ENCODE measurements around the gene CDCP2.

CDCP2 gene

DNA sequence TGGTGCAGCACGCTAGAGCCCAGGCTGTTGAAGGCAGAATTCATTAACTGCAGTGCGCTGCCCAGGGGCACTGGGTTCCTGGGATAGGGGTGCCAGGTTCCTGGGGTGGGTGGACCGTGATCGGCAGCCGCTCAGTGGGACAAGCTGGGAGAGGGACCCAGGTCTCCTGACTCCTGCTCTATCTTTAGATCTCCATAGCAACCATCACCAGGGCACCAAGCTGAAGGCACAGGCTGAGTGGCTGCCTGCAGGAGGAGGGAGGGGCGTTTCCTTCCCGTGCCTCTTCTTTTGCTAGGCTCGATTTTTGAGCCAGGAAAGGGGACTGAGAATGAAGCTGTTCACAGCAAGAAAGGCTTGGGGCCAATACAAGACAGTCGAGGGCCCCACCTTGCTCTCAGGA is 20.9 kb upstream of the CDCP2 start:
- DNase-seq (ENCODE audit: low spot score), result no peak
- TF ChIP-seq, protein P1, sequence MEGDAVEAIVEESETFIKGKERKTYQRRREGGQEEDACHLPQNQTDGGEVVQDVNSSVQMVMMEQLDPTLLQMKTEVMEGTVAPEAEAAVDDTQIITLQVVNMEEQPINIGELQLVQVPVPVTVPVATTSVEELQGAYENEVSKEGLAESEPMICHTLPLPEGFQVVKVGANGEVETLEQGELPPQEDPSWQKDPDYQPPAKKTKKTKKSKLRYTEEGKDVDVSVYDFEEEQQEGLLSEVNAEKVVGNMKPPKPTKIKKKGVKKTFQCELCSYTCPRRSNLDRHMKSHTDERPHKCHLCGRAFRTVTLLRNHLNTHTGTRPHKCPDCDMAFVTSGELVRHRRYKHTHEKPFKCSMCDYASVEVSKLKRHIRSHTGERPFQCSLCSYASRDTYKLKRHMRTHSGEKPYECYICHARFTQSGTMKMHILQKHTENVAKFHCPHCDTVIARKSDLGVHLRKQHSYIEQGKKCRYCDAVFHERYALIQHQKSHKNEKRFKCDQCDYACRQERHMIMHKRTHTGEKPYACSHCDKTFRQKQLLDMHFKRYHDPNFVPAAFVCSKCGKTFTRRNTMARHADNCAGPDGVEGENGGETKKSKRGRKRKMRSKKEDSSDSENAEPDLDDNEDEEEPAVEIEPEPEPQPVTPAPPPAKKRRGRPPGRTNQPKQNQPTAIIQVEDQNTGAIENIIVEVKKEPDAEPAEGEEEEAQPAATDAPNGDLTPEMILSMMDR (IDR thresholded peaks at IDR 0.05; ENCODE audit: extremely low read depth, missing control alignments), result no peak

DNA sequence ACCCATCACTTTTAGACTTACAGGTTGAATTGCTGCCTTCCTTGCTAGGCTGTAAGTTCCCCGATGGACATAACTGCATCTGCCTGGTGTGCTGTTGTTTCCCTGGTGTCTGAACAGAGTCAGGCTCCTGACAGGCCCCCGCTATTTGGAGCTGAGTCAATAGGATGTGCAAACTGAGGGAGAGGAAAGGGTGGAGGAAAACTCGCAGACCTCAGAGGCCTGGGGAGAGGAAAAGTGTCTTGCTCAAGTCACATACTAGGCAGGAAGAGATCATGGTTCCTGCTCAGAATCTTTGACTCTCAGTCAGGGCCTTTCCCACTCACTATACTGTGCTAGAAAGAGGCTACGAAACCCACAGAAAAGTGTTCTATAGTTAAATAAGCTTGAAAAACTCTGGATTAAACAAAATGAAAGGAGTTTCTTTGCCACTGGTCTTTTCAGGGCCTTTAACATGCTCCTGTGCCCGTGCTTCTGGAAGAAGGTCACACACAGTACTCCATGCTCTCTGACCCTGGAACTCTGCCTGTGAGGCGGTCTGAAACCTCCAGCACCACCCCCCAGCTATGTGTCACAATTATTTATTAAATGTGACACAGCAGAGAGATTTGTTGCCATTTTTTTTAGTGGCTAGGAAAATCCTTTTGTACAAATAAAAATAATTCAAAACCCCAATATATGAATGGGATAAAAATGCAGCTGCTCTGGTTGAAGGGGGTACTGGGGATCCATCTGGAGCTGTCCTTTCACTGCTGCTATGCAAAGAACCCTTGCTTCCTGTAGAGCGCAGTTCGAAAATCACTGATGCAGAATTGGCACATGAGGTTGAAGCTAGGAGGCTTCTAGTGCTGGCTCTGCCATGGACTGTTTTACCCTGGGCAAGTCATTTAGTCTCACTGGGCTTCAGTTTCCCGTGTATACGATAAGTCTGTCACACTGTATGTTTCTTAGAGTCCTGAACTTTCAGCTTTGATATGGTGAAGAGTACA is 20.1 kb upstream of the CDCP2 start:
- DNase-seq (ENCODE audit: low spot score), result no peak
- TF ChIP-seq, protein P1 (IDR thresholded peaks at IDR 0.05; ENCODE audit: extremely low read depth, missing control alignments), result no peak

DNA sequence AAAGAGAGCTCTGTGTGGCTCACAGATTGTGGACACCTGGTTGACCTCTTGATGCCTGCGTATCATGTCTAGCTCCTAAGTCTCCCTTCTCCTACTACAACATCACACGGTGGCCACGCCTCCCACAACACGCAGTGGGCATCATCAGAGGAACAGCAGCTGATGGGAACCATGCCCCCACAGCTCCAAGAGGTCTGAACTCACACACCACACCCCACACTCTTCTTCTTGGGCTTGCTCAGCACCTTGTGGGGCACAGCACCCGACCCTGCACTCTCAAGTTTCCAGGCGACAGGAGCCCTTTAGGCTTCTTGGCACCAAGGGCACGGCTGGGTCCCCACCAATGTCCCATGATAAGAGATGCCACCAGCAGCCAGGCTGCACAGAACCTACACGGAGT is 18.8 kb upstream of the CDCP2 start:
- TF ChIP-seq, protein P1 (IDR thresholded peaks at IDR 0.05; ENCODE audit: extremely low read depth, missing control alignments), result no peak
- DNase-seq (ENCODE audit: low spot score), result no peak

DNA sequence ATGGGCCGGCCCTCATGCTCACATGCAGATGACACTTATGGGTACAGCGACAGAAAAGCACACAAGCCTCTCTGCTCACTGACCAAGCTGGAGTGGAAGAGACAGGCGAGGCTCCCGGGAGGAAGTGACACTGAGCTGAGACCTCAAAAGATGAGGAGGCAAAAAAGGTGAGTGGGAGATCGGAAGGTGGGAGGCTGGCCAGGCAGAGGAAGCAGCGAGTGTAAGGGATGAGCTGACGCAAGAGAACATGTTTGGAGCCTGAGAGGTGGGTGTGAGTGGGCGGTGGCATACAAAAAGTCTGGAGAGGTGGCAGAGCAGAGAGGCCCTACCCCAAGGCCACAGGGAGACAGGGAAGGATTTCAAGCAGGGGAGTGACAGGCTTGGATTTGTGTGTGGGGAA is 18.2 kb upstream of the CDCP2 start:
- TF ChIP-seq, protein P1 (IDR thresholded peaks at IDR 0.05; ENCODE audit: extremely low read depth, missing control alignments), result no peak
- DNase-seq (ENCODE audit: low spot score), result no peak

DNA sequence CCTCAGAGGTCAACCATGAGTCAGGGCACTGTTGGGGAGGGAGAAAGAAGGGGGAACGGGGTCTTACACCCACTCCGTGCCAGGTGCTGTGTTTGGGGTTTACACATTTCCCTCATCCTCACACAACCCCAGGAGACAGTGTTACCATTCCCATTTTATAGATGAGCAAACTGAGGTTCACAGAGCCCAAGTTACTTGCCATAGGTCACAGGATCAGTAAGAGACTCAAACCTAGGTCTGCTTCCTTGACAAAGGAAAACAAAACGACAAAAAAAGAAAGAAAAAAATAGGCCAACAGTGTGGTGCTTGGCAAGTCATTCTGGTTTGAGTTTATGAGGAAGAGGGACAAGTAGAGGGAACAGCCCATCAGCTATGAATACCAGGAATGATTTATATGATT is 16.3 kb upstream of the CDCP2 start:
- TF ChIP-seq, protein P1 (IDR thresholded peaks at IDR 0.05; ENCODE audit: extremely low read depth, missing control alignments), result no peak
- no peak for DNase-seq (ENCODE audit: low spot score)

DNA sequence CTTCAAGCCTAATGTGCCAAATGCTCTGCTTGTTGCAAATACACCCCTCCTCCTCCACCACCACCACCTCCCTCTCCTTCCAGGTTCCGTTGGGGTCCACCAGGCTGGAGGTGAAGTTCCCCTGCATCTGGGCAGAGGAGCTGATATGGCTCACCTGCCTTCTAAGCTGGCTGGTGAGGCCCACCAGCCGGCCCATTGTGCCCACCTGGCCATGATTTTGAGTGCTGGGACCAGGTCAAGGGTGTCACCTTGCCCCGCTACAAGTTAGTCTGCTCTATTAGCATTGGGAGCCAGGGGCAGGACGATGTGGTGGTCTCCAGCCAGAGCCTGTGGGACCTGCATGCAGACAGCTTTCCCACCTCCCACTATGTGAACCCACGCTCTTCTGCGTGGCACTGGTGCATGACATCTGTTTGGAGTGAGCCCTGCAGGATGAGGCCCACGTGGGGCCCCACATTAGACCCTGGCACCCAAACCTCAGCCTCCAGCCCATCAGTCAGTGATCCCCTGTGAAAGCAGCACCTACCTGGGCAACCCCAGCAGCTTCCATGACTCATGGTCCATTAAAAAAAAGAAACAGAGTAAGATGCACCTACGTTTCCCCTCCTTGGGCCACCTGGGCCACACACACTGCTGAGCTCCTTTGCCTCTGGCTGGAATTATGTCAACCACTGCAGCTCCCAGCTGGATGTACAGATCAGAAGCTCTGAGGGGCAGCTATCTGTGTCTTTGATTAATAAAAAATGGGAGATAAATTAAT is 15.6 kb upstream of the CDCP2 start:
- DNase-seq (ENCODE audit: low spot score), result no peak
- TF ChIP-seq, protein P1 (IDR thresholded peaks at IDR 0.05; ENCODE audit: extremely low read depth, missing control alignments), result no peak
